ENCODE results near the gene CERS6. TPM values are rescaled to one million over a fixed set of nuclear protein-coding genes. Genes with fewer than 3 reads are reported as not detected.

The CERS6 gene
- total RNA-seq, 1 experiment from 2014 or later = 17.3 TPM

- TF ChIP-seq ZMAT4 (CRISPR knock-in tag; IDR thresholded peaks at IDR 0.05) = no peak
These were observed 280.8 kb downstream of the CERS6 start (continued) for GRCh38 chr2:168736649-168737445.

DNA sequence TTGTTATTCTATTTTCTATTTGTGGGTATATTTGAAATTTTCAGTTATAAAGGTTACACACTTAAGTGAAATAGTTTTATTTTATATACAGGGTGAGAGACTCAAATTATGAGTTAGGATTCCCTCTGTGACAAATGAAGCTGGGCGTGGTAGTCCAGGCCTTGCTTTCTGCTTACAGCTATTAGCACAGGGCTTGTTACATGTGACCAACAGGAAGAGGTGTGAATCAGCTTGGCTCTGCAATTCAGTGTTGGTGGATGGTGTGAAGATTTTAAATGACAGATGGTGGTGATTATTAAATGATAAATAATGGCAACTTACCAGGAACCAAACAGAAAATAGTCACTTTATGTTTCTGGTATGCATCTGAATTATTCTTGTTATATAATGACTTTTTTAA, 282.0 kb downstream of the CERS6 start:
- no peak for ATAC-seq
- TF ChIP-seq ZNF416 (CRISPR knock-in tag; IDR thresholded peaks at IDR 0.05) = no peak
- TF ChIP-seq ZNF317 (CRISPR knock-in tag; IDR thresholded peaks at IDR 0.05; ENCODE audit: borderline replicate concordance, low read depth) = no peak
- TF ChIP-seq, protein P1, sequence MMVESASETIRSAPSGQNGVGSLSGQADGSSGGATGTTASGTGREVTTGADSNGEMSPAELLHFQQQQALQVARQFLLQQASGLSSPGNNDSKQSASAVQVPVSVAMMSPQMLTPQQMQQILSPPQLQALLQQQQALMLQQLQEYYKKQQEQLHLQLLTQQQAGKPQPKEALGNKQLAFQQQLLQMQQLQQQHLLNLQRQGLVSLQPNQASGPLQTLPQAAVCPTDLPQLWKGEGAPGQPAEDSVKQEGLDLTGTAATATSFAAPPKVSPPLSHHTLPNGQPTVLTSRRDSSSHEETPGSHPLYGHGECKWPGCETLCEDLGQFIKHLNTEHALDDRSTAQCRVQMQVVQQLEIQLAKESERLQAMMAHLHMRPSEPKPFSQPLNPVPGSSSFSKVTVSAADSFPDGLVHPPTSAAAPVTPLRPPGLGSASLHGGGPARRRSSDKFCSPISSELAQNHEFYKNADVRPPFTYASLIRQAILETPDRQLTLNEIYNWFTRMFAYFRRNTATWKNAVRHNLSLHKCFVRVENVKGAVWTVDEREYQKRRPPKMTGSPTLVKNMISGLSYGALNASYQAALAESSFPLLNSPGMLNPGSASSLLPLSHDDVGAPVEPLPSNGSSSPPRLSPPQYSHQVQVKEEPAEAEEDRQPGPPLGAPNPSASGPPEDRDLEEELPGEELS (CRISPR knock-in tag; IDR thresholded peaks at IDR 0.05) = no peak
- TF ChIP-seq TP53 (CRISPR knock-in tag; IDR thresholded peaks at IDR 0.05) = no peak
- TF ChIP-seq, protein P2, sequence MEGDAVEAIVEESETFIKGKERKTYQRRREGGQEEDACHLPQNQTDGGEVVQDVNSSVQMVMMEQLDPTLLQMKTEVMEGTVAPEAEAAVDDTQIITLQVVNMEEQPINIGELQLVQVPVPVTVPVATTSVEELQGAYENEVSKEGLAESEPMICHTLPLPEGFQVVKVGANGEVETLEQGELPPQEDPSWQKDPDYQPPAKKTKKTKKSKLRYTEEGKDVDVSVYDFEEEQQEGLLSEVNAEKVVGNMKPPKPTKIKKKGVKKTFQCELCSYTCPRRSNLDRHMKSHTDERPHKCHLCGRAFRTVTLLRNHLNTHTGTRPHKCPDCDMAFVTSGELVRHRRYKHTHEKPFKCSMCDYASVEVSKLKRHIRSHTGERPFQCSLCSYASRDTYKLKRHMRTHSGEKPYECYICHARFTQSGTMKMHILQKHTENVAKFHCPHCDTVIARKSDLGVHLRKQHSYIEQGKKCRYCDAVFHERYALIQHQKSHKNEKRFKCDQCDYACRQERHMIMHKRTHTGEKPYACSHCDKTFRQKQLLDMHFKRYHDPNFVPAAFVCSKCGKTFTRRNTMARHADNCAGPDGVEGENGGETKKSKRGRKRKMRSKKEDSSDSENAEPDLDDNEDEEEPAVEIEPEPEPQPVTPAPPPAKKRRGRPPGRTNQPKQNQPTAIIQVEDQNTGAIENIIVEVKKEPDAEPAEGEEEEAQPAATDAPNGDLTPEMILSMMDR (IDR thresholded peaks at IDR 0.05) = no peak
- TF ChIP-seq NR3C1 (CRISPR knock-in tag; conservative IDR thresholded peaks at IDR 0.05; ENCODE audit: low read depth) = no peak
- Mint-ChIP-seq H3K27ac (peak overlapping the region; percentile 91; the same call in 1 of the 2 replicates), H3K27me3 (ENCODE audit: low read depth) (no peaks in the 10 kb centered on the region), H3K9me3 (no peaks in the 10 kb centered on the region), H3K4me3 (no peak overlapping the region), H3K4me1 (peaks cover 3% of the 10 kb centered on the region; the same call in 1 of the 2 replicates), H3K36me3 (no peaks in the 10 kb centered on the region)
- DNase-seq (ENCODE audit: low spot score) = no peak
- CTCF ChIA-PET = no interaction called here
- POLR2A ChIA-PET = no interaction called here

DNA sequence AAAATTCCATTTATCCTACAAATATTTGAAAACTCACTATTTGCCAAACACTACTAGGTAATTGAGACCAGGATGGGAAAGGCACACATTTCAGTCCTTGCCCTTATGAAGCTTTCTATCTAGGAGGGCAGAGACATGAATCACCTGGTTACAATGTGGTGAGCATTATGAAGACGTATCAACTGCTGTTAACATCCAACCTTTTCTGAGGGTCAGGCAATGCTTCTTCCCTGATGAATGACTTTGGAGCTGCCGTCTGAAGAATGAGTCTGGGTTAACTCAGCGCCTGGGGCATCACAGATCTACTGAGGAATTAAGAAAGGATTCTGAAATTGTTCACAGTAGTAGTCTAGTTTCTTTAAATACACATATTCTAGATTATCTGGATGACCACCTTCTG, 284.3 kb downstream of the CERS6 start:
- Mint-ChIP-seq H3K4me1 (peaks cover 7% of the 10 kb centered on the region), H3K27ac (no peak overlapping the region), H3K27me3 (ENCODE audit: low read depth) (no peaks in the 10 kb centered on the region), H3K4me3 (no peak overlapping the region), H3K36me3 (no peaks in the 10 kb centered on the region), H3K9me3 (no peaks in the 10 kb centered on the region)
- ChIA-PET CTCF (no interaction called here), POLR2A (no interaction called here)
- no peak for ATAC-seq
- TF ChIP-seq, protein P3, sequence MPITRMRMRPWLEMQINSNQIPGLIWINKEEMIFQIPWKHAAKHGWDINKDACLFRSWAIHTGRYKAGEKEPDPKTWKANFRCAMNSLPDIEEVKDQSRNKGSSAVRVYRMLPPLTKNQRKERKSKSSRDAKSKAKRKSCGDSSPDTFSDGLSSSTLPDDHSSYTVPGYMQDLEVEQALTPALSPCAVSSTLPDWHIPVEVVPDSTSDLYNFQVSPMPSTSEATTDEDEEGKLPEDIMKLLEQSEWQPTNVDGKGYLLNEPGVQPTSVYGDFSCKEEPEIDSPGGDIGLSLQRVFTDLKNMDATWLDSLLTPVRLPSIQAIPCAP (CRISPR knock-in tag; IDR thresholded peaks at IDR 0.05) = no peak
- TF ChIP-seq MYBL2 (CRISPR knock-in tag; IDR thresholded peaks at IDR 0.05) = no peak
- TF ChIP-seq ZNF232 (CRISPR knock-in tag; IDR thresholded peaks at IDR 0.05) = no peak
- TF ChIP-seq RORB (CRISPR knock-in tag; IDR thresholded peaks at IDR 0.05) = no peak
- no peak for TF ChIP-seq FOXP1 (CRISPR knock-in tag; IDR thresholded peaks at IDR 0.05; ENCODE audit: borderline replicate concordance)
- TF ChIP-seq, protein P4, sequence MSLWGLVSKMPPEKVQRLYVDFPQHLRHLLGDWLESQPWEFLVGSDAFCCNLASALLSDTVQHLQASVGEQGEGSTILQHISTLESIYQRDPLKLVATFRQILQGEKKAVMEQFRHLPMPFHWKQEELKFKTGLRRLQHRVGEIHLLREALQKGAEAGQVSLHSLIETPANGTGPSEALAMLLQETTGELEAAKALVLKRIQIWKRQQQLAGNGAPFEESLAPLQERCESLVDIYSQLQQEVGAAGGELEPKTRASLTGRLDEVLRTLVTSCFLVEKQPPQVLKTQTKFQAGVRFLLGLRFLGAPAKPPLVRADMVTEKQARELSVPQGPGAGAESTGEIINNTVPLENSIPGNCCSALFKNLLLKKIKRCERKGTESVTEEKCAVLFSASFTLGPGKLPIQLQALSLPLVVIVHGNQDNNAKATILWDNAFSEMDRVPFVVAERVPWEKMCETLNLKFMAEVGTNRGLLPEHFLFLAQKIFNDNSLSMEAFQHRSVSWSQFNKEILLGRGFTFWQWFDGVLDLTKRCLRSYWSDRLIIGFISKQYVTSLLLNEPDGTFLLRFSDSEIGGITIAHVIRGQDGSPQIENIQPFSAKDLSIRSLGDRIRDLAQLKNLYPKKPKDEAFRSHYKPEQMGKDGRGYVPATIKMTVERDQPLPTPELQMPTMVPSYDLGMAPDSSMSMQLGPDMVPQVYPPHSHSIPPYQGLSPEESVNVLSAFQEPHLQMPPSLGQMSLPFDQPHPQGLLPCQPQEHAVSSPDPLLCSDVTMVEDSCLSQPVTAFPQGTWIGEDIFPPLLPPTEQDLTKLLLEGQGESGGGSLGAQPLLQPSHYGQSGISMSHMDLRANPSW (CRISPR knock-in tag; conservative IDR thresholded peaks at IDR 0.05; ENCODE audit: low read depth) = no peak
- TF ChIP-seq PRRX2 (CRISPR knock-in tag; IDR thresholded peaks at IDR 0.05) = no peak
- no peak for DNase-seq (ENCODE audit: low spot score)

Measured in WTC11 (cell line).